PFSK-1 (cell line): Measurements from ENCODE around the gene TPX2.

Source experiments
- POLR2AphosphoS5 ChIP-seq: IDR thresholded peaks from 2 replicates; pipeline ENCODE4 v1.6.1; 2012; ENCODE audit warnings: low read depth, mild to moderate bottlenecking, control low read depth, low read length, moderate library complexity
- REST ChIP-seq, 2 experiments: IDR thresholded peaks; 2 replicates each; pipeline versions ENCODE4 v1.6.1 to v1.8.0; 2011 to 2012; ENCODE audit warnings: low read depth in 2 of 2, low read length in 2 of 2, control low read depth in 1 of 2, inconsistent platforms in 1 of 2, mild to moderate bottlenecking in 1 of 2, moderate library complexity in 1 of 2; ENCODE audit not compliant: insufficient read depth in 1 of 2
- SIN3A ChIP-seq: IDR thresholded peaks from 2 replicates; pipeline ENCODE4 v1.6.1; 2012; ENCODE audit warnings: mild to moderate bottlenecking, low read length, moderate library complexity, borderline replicate concordance; ENCODE audit not compliant: insufficient read depth
- TAF1 ChIP-seq: IDR thresholded peaks from 2 replicates; pipeline ENCODE4 v1.6.1; 2012; ENCODE audit warnings: low read length, control low read depth, borderline replicate concordance; ENCODE audit not compliant: insufficient read depth

GRCh38 chr20:31833931-31834521 lies 94.9 kb downstream of the TPX2 start:
- no peak for TF ChIP-seq REST (IDR thresholded peaks at IDR 0.05; ENCODE audit: insufficient read depth in 1 of 2, low read depth in 2 of 2, low read length in 2 of 2)
- TF ChIP-seq POLR2AphosphoS5 = no peak
- TF ChIP-seq SIN3A = no peak
- TF ChIP-seq TAF1 = no peak
